ENCODE data around the gene CER1. TPM values are rescaled to one million over a fixed set of nuclear protein-coding genes. Genes with fewer than 3 reads are reported as not detected.

CER1 gene
- total RNA-seq, 1 donor from 2014 or later, result not detected

- TF ChIP-seq, protein P1, sequence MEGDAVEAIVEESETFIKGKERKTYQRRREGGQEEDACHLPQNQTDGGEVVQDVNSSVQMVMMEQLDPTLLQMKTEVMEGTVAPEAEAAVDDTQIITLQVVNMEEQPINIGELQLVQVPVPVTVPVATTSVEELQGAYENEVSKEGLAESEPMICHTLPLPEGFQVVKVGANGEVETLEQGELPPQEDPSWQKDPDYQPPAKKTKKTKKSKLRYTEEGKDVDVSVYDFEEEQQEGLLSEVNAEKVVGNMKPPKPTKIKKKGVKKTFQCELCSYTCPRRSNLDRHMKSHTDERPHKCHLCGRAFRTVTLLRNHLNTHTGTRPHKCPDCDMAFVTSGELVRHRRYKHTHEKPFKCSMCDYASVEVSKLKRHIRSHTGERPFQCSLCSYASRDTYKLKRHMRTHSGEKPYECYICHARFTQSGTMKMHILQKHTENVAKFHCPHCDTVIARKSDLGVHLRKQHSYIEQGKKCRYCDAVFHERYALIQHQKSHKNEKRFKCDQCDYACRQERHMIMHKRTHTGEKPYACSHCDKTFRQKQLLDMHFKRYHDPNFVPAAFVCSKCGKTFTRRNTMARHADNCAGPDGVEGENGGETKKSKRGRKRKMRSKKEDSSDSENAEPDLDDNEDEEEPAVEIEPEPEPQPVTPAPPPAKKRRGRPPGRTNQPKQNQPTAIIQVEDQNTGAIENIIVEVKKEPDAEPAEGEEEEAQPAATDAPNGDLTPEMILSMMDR (IDR thresholded peaks at IDR 0.05), result no peak
- no peak for DNase-seq (ENCODE audit: low spot score)
- H3K36me3 Mint-ChIP-seq (ENCODE audit: low read depth), result peaks cover 3% of the 10 kb centered on the region
- H3K27ac Mint-ChIP-seq (ENCODE audit: unreplicated experiment), result no peak overlapping the region
- no peaks in the 10 kb centered on the region for H3K27me3 Mint-ChIP-seq (ENCODE audit: low read depth)
- no peak overlapping the region for H3K4me3 Mint-ChIP-seq (ENCODE audit: unreplicated experiment)
- H3K9me3 Mint-ChIP-seq (ENCODE audit: low read depth), result no peaks in the 10 kb centered on the region
- no peaks in the 10 kb centered on the region for H3K4me1 Mint-ChIP-seq (ENCODE audit: low read depth)
Measured at GRCh38 chr9:14670718-14671117, 51.8 kb downstream of the CER1 start.

Other genes with a start within 250 kb of the CER1 start
- 9.8 to 15.8 TPM (median 11.4 TPM) in 3 replicates for gene ZDHHC21, start 29.3 kb downstream of the CER1 start, total RNA-seq
- 1.7 to 3.6 TPM (median 2.2 TPM) in 3 replicates for gene FREM1, start 187.7 kb upstream of the CER1 start, total RNA-seq